Spleen (tissue), 11 donors: ENCODE results near the gene NME3. TPM values are rescaled to one million over a fixed set of nuclear protein-coding genes. Genes with fewer than 3 reads are reported as not detected.

Source experiments
- DNase-seq: peaks from one replicate; pipeline ENCODE4 v3.0.0-alpha.2; 2020
- H3K27ac ChIP-seq, 8 donors: fragments of 200-600 bp; sonication (generic) in 7 of 8; 1 replicate in 4 of 8; 2 replicates in 4 of 8; pipeline versions ENCODE4 v1.5.0 to v1.8.0; 2016 to 2021; ENCODE audit warnings: inconsistent platforms in 4 of 8, mild to moderate bottlenecking in 4 of 8, moderate library complexity in 1 of 8
- H3K27me3 ChIP-seq, 7 donors: fragments of 200-600 bp; sonication (generic) in 6 of 7; replicated peaks in 1 of 7; 1 replicate in 4 of 7; 2 replicates in 3 of 7; pipeline versions ENCODE4 v1.5.0 to v1.8.0; 2016 to 2021; ENCODE audit warnings: inconsistent platforms in 3 of 7, mild to moderate bottlenecking in 1 of 7
- H3K36me3 ChIP-seq, 6 donors: fragments of 200-600 bp; sonication (generic) in 5 of 6; 1 replicate in 4 of 6; 2 replicates in 2 of 6; pipeline versions ENCODE4 v1.5.0 to v1.8.0; 2016 to 2021; ENCODE audit warnings: inconsistent platforms in 2 of 6
- H3K4me1 ChIP-seq, 6 donors: fragments of 200-600 bp; sonication (generic) in 5 of 6; 1 replicate in 3 of 6; 2 replicates in 3 of 6; pipeline versions ENCODE4 v1.5.0 to v1.8.0; 2016 to 2021; ENCODE audit warnings: inconsistent platforms in 3 of 6
- H3K4me3 ChIP-seq, 8 donors: fragments of 200-600 bp; sonication (generic) in 7 of 8; 1 replicate in 4 of 8; 2 replicates in 4 of 8; pipeline versions ENCODE4 v1.5.0 to v1.8.0; 2016 to 2021; ENCODE audit warnings: inconsistent platforms in 4 of 8, mild to moderate bottlenecking in 4 of 8, moderate library complexity in 2 of 8
- H3K9me3 ChIP-seq, 8 donors: fragments of 200-600 bp; sonication (generic) in 7 of 8; 1 replicate in 4 of 8; 2 replicates in 4 of 8; pipeline versions ENCODE4 v1.5.0 to v1.8.0; 2016 to 2021; ENCODE audit warnings: inconsistent platforms in 4 of 8
- CTCF ChIP-seq, 11 experiments: fragments of 200-600 bp in 7 of 11; fragments of 450-650 bp in 4 of 11; sonication (generic) in 4 of 11; IDR thresholded peaks in 8 of 11; conservative IDR thresholded peaks in 3 of 11; 1 replicate in 7 of 11; 2 replicates in 4 of 11; pipeline versions ENCODE4 v1.4.0 to v1.8.0; 2016 to 2021; ENCODE audit warnings: antibody characterized with exemption in 11 of 11, inconsistent platforms in 4 of 11, mild to moderate bottlenecking in 1 of 11
- POLR2A ChIP-seq, 3 donors: fragments of 450-650 bp; IDR thresholded peaks; one replicate each; pipeline ENCODE4 v1.5.1; 2017; ENCODE audit warnings: antibody characterized with exemption in 3 of 3, mild to moderate bottlenecking in 1 of 3
- POLR2AphosphoS5 ChIP-seq, 3 donors: sonication (generic); formaldehyde crosslinking; IDR thresholded peaks; one replicate each; pipeline ENCODE4 v1.5.1; 2017; ENCODE audit warnings: antibody characterized with exemption in 3 of 3
- WGBS, 5 donors: extraction: QIAGEN DNeasy Blood & Tissue Kit in 3 of 5; methylation state at CpG; one replicate each; pipeline versions ENCODE4 v1.1.5 to v1.1.7; 2013 to 2018; 5-methylcytosine and 5-hydroxymethylcytosine counted together
- intact Hi-C: fragments of 100-400 bp; cut with DNase I; formaldehyde crosslinking; loops from one replicate; pipeline ENCODE4 v1.15.0; 2023; ENCODE audit warnings: low total_unique reads
- polyA plus RNA-seq, 3 donors: library from polyadenylated mRNA; stranded (reverse); fragments of 200-250 nt; gene quantifications; one replicate each; pipeline ENCODE4 v1.2.1, GENCODE V29; 2013
- total RNA-seq, 7 donors: library from RNA; depleted of rRNA in 3 of 7; stranded (reverse); fragments of >200 nt in 3 of 7; fragmentation: NEBNext Ultra II Directional in 4 of 7; extraction: Animal tissue kit (Norgen Biotek cat#: 25700) in 4 of 7; gene quantifications; one replicate each; pipeline versions ENCODE4 v1.1.0 to v1.2.1, GENCODE V29; 2016 to 2021
- donor health status: healthy with polysubstance abuse.
- donor health status: DM: no; HTN: no; CAD: no; lungs with moderate emphysema.
- donor health status: DM: no; HTN: no; CAD: no.
- donor health status: Bipolar disorder and iron deficiency.
- donor health status: healthy.
- donor health status: DM: no; HTN: no; CAD: no.
- donor health status: DM: yes; HTN: yes; CAD: no.

NME3 gene
- total and polyA plus RNA-seq, 10 donors, result 51.0 to 283 (median 76.9) TPM

GRCh38 chr16:1729026-1729425, 42.3 kb downstream of the NME3 start:
- Histone ChIP-seq H3K4me3 (no peak overlapping the region), H3K4me1 (peaks cover 0 to 39% (median 8%) of the 10 kb centered on the region in 6 donors), H3K9me3 (no peaks in the 10 kb centered on the region), H3K36me3 (peaks cover 0 to 99% (median 71%) of the 10 kb centered on the region in 6 donors), H3K27ac (no peak overlapping the region), H3K27me3 (no peaks in the 10 kb centered on the region)
- TF ChIP-seq POLR2A (IDR thresholded peaks at IDR 0.05), result no peak
- TF ChIP-seq CTCF (IDR thresholded peaks at IDR 0.05 in 8 of 11, conservative IDR thresholded peaks at IDR 0.05 in 3 of 11), result no peak
- TF ChIP-seq POLR2AphosphoS5 (IDR thresholded peaks at IDR 0.05), result peak in 1 of 3 donors; percentile 23
- DNase-seq, result no peak
- WGBS, 5 donors, result 94 to 98% (median 95%) methylated on average over 14 to 18 of the region's 18 CpGs
- intact Hi-C loops, result no loop called here

- no peaks in the 10 kb centered on the region for H3K9me3 ChIP-seq
- intact Hi-C loops, result no loop called here
- WGBS, 5 donors, result 76 to 95% (median 93%) methylated on average over 9 to 37 of the region's 37 CpGs
- TF ChIP-seq CTCF (IDR thresholded peaks at IDR 0.05 in 8 of 11, conservative IDR thresholded peaks at IDR 0.05 in 3 of 11) (no peak), POLR2A (IDR thresholded peaks at IDR 0.05) (no peak), POLR2AphosphoS5 (IDR thresholded peaks at IDR 0.05) (peak in 1 of 3 donors; percentile 25)
- DNase-seq, result no peak
- no peak overlapping the region for H3K27ac ChIP-seq
- no peak overlapping the region for H3K4me3 ChIP-seq
- H3K36me3 ChIP-seq, result peaks cover 0 to 89% (median 60%) of the 10 kb centered on the region in 6 donors
- no peaks in the 10 kb centered on the region for H3K27me3 ChIP-seq
- H3K4me1 ChIP-seq, result peaks cover 4 to 49% (median 18%) of the 10 kb centered on the region in 6 donors
These were observed 43.4 kb downstream of the NME3 start for GRCh38 chr16:1727651-1728624.

- WGBS, 5 donors, result 94 to 97% (median 96%) methylated on average over 31 to 32 of the region's 32 CpGs
- intact Hi-C loops, result no loop called here
- no peaks in the 10 kb centered on the region for H3K9me3 ChIP-seq
- no peak for DNase-seq
- H3K4me1 ChIP-seq, result peaks cover 15 to 60% (median 29%) of the 10 kb centered on the region in 6 donors
- H3K4me3 ChIP-seq, result no peak overlapping the region
- peaks cover 0 to 78% (median 49%) of the 10 kb centered on the region in 6 donors for H3K36me3 ChIP-seq
- TF ChIP-seq POLR2AphosphoS5 (IDR thresholded peaks at IDR 0.05) (peak in 1 of 3 donors; percentile 17), POLR2A (IDR thresholded peaks at IDR 0.05) (no peak), CTCF (IDR thresholded peaks at IDR 0.05 in 8 of 11, conservative IDR thresholded peaks at IDR 0.05 in 3 of 11) (no peak)
- no peaks in the 10 kb centered on the region for H3K27me3 ChIP-seq
- H3K27ac ChIP-seq, result no peak overlapping the region
These were observed 44.5 kb downstream of the NME3 start for GRCh38 chr16:1726661-1727502.
